K562 (cell line): ENCODE results near the gene WDR88. TPM values are rescaled to one million over a fixed set of nuclear protein-coding genes. Genes with fewer than 3 reads are reported as not detected.

ENCODE experiments used
- ADNP ChIP-seq: fragments of 200-800 bp; sonication (Bioruptor generic); IDR thresholded peaks from 2 replicates; pipeline ENCODE4 v1.6.1; 2016; ENCODE audit warnings: missing genetic modification characterization, missing compliant biosample characterization
- CHCHD3 ChIP-seq: fragments of 250-450 bp; sonication (Bioruptor Pico); IDR thresholded peaks from 2 replicates; pipeline ENCODE4 v2.1.2; 2022; ENCODE audit warnings: mild to moderate bottlenecking
- CHD1 ChIP-seq: fragments of 200-600 bp; sonication (generic); IDR thresholded peaks from one replicate; pipeline ENCODE4 v1.6.1; 2012; ENCODE audit warnings: mild to moderate bottlenecking, moderate library complexity, low read length, inconsistent platforms
- CTBP1 ChIP-seq: fragments of 450-650 bp; IDR thresholded peaks from 2 replicates; pipeline ENCODE4 v1.6.1; 2016; ENCODE audit warnings: borderline replicate concordance
- GTF2A2 ChIP-seq: IDR thresholded peaks from 2 replicates; pipeline ENCODE4 v1.6.1; 2016; ENCODE audit warnings: mild to moderate bottlenecking, missing genetic modification characterization, missing compliant biosample characterization
- GTF2E2 ChIP-seq: fragments of 200-800 bp; sonication (Bioruptor generic); IDR thresholded peaks from 2 replicates; pipeline ENCODE4 v1.6.1; 2016; ENCODE audit warnings: missing genetic modification characterization, missing compliant biosample characterization
- JUN ChIP-seq, 2 experiments: sonication (generic) in 1 of 2; formaldehyde crosslinking in 1 of 2; IDR thresholded peaks; 2 replicates each; pipeline versions ENCODE4 v1.6.1 to v1.8.0; 2012 to 2022; ENCODE audit warnings: borderline replicate concordance in 2 of 2, mild to moderate bottlenecking in 2 of 2, improper control_type of control experiment in 1 of 2, low read depth in 1 of 2, low read length in 1 of 2, missing genetic modification reagents in 1 of 2
- LCOR ChIP-seq: sonication (generic); formaldehyde crosslinking; IDR thresholded peaks from 2 replicates; pipeline ENCODE4 v1.8.0; 2022; ENCODE audit warnings: mild to moderate bottlenecking, missing genetic modification reagents
- MXI1 ChIP-seq: IDR thresholded peaks from 2 replicates; pipeline ENCODE4 v1.6.1; 2011; ENCODE audit warnings: low read depth, mild to moderate bottlenecking, improper control_type of control experiment, low read length
- NFATC3 ChIP-seq: fragments of 450-650 bp; IDR thresholded peaks from 2 replicates; pipeline ENCODE4 v1.6.1; 2017; ENCODE audit warnings: mild to moderate bottlenecking
- PRDM10 ChIP-seq: fragments of 450-650 bp; IDR thresholded peaks from 2 replicates; pipeline ENCODE4 v1.6.1; 2018; ENCODE audit not compliant: partially characterized antibody
- TAF9B ChIP-seq: fragments of 450-650 bp; IDR thresholded peaks from 2 replicates; pipeline ENCODE4 v1.6.1; 2018; ENCODE audit warnings: mild to moderate bottlenecking; ENCODE audit not compliant: partially characterized antibody
- YY1 ChIP-seq, 3 experiments: IDR thresholded peaks; 2 replicates each; pipeline ENCODE4 v1.6.1; 2011; ENCODE audit warnings: low read length in 2 of 3, mild to moderate bottlenecking in 2 of 3, moderate library complexity in 2 of 3, borderline replicate concordance in 1 of 3, control low read depth in 1 of 3, low read depth in 1 of 3; ENCODE audit not compliant: insufficient read depth in 3 of 3, insufficient replicate concordance in 2 of 3, control insufficient read depth in 1 of 3, insufficient read length in 1 of 3; ENCODE audit errors: extremely low read depth in 1 of 3
- ZNF143 ChIP-seq: sonication (generic); formaldehyde crosslinking; IDR thresholded peaks from 2 replicates; pipeline ENCODE4 v1.9.0; 2022; ENCODE audit warnings: mild to moderate bottlenecking, missing genetic modification reagents
- ZNF592 ChIP-seq: fragments of 450-650 bp; IDR thresholded peaks from 2 replicates; pipeline ENCODE4 v1.6.1; 2017; ENCODE audit warnings: antibody characterized with exemption, mild to moderate bottlenecking
- ZNF780A ChIP-seq: fragments of 250-450 bp; sonication (Bioruptor Pico); IDR thresholded peaks from 2 replicates; pipeline ENCODE4 v1.5.0; 2021; ENCODE audit warnings: mild to moderate bottlenecking
- polyA plus RNA-seq, 8 experiments: library from polyadenylated mRNA; depleted of rRNA in 4 of 8; stranded (reverse) in 5 of 8; unstranded in 3 of 8; fragments of >200 nt; fragmentation: Nextera tagmentation in 2 of 8; fragmentation: Illumina TruSeq in 1 of 8; extraction: Ambion mirVana in 2 of 8; extraction: Trizol in 1 of 8; gene quantifications; 2 replicates each; pipeline versions ENCODE4 v1.2.1 to v1.2.3, GENCODE V29; 2011 to 2014; ENCODE audit warnings: inconsistent platforms in 1 of 8, missing spikeins in 1 of 8
- total RNA-seq, 7 experiments: library from RNA; depleted of rRNA in 6 of 7; stranded (reverse); fragments of >200 nt in 6 of 7; fragmentation: Illumina TruSeq in 2 of 7; extraction: Trizol in 2 of 7; gene quantifications; 2 replicates each; pipeline versions ENCODE4 v1.2.1 to v1.2.3, GENCODE V29; 2011 to 2021; ENCODE audit warnings: low replicate concordance in 1 of 7
- TF ChIP-seq, protein P1 (sequence below), 2 experiments: fragments of 200-800 bp in 1 of 2; sonication (Bioruptor generic) in 1 of 2; sonication (generic) in 1 of 2; formaldehyde crosslinking in 1 of 2; IDR thresholded peaks in 1 of 2; conservative IDR thresholded peaks in 1 of 2; 2 replicates each; pipeline versions ENCODE4 v1.5.0 to v1.6.1; 2016 to 2020; ENCODE audit warnings: missing compliant biosample characterization in 1 of 2, missing genetic modification characterization in 1 of 2, missing genetic modification reagents in 1 of 2

The WDR88 gene
- total and polyA plus RNA-seq, 9 of the 15 experiments (the other 6 are each of a cell fraction or from before 2014, with no cell fraction given): 0.03 to 0.04 TPM; not detected in 7

GRCh38 chr19:33175886-33176669 is 44.2 kb downstream of the WDR88 start (continued):
- TF ChIP-seq GTF2E2 (tag): no peak
- peak; percentile 23 for TF ChIP-seq PRDM10
- no peak for TF ChIP-seq ZNF780A (CRISPR knock-in tag)
- TF ChIP-seq TAF9B: no peak
- TF ChIP-seq, protein P1, sequence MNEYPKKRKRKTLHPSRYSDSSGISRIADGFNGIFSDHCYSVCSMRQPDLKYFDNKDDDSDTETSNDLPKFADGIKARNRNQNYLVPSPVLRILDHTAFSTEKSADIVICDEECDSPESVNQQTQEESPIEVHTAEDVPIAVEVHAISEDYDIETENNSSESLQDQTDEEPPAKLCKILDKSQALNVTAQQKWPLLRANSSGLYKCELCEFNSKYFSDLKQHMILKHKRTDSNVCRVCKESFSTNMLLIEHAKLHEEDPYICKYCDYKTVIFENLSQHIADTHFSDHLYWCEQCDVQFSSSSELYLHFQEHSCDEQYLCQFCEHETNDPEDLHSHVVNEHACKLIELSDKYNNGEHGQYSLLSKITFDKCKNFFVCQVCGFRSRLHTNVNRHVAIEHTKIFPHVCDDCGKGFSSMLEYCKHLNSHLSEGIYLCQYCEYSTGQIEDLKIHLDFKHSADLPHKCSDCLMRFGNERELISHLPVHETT (CRISPR knock-in tag; conservative IDR thresholded peaks at IDR 0.05 in 1 of 2, IDR thresholded peaks at IDR 0.05 in 1 of 2): no peak
- peak in 1 of 3 experiments; percentile 1 for TF ChIP-seq YY1 (IDR thresholded peaks at IDR 0.05; ENCODE audit: borderline replicate concordance in 1 of 3, control insufficient read depth in 1 of 3, extremely low read depth in 1 of 3, insufficient read depth in 3 of 3, insufficient read length in 1 of 3, insufficient replicate concordance in 2 of 3, low read depth in 1 of 3, low read length in 2 of 3)
- no peak for TF ChIP-seq CTBP1
- no peak for TF ChIP-seq ZNF592
- peak; percentile 57 for TF ChIP-seq CHD1
- TF ChIP-seq LCOR (CRISPR knock-in tag): no peak
- TF ChIP-seq JUN (IDR thresholded peaks at IDR 0.05; ENCODE audit: borderline replicate concordance, low read depth, low read length): no peak
- TF ChIP-seq JUN (CRISPR knock-in tag; IDR thresholded peaks at IDR 0.05; ENCODE audit: borderline replicate concordance): no peak
- TF ChIP-seq GTF2A2 (tag): no peak
- no peak for TF ChIP-seq MXI1
- TF ChIP-seq ZNF143: no peak
- TF ChIP-seq ADNP (tag): no peak
- TF ChIP-seq CHCHD3 (CRISPR knock-in tag): no peak
- TF ChIP-seq NFATC3: no peak
